SU-DHL-6 (cell line): ENCODE data around the gene CYP4V2.
"Not testable (repeated sequence)": the region's sequence is repeated elsewhere in the genome, so short reads cannot be mapped to it uniquely, and the experiment has no call there.

Experiments used
- H2AFZ ChIP-seq: fragments of 200-600 bp; sonication (generic); 2 replicates; pipeline ENCODE4 v1.6.1; 2014; ENCODE audit warnings: low read depth, mild to moderate bottlenecking, moderate library complexity, mixed read lengths, antibody characterized with exemption, low read length; ENCODE audit not compliant: severe bottlenecking
- H3F3A ChIP-seq: fragments of 200-600 bp; shearing (Covaris generic); 2 replicates; pipeline ENCODE4 v1.6.0; 2016; ENCODE audit warnings: antibody characterized with exemption, mild to moderate bottlenecking; ENCODE audit not compliant: insufficient read depth
- H3K27ac ChIP-seq: fragments of 200-600 bp; sonication (generic); 2 replicates; pipeline ENCODE4 v1.5.1; 2016; ENCODE audit warnings: low read depth, mild to moderate bottlenecking, low read length, moderate library complexity, mixed read lengths
- H3K27me3 ChIP-seq: fragments of 200-600 bp; sonication (generic), shearing (Covaris generic); 2 replicates; pipeline ENCODE4 v1.6.0; 2014; ENCODE audit warnings: mild to moderate bottlenecking, low read length
- H3K36me3 ChIP-seq: fragments of 200-600 bp; sonication (generic); 2 replicates; pipeline ENCODE4 v1.6.1; 2014; ENCODE audit warnings: mild to moderate bottlenecking, low read length, mixed read lengths
- H3K4me2 ChIP-seq: fragments of 300-600, 200-600 bp; shearing (Covaris generic), sonication (generic); 2 replicates; pipeline ENCODE4 v1.6.0; 2014; ENCODE audit warnings: low read length, low read depth, mild to moderate bottlenecking; ENCODE audit not compliant: poor library complexity, severe bottlenecking
- H3K4me3 ChIP-seq: fragments of 200-600 bp; sonication (generic); 2 replicates; pipeline ENCODE4 v1.5.1; 2014; ENCODE audit warnings: antibody characterized with exemption, low read length, mild to moderate bottlenecking, mixed read lengths; ENCODE audit not compliant: insufficient read depth, poor library complexity, severe bottlenecking
- H3K79me2 ChIP-seq: fragments of 200-600 bp; sonication (generic); 2 replicates; pipeline ENCODE4 v1.6.1; 2014; ENCODE audit warnings: mild to moderate bottlenecking, low read length, moderate library complexity; ENCODE audit not compliant: insufficient read depth
- H3K9ac ChIP-seq: fragments of 200-600 bp; sonication (generic); 2 replicates; pipeline ENCODE4 v1.7.0; 2014; ENCODE audit warnings: mild to moderate bottlenecking, low read length
- H3K9me2 ChIP-seq: fragments of 200-600 bp; sonication (generic); replicated peaks from 2 replicates; pipeline ENCODE4 v1.6.1; 2014; ENCODE audit warnings: low read length; ENCODE audit not compliant: insufficient read depth
- H3K9me3 ChIP-seq: fragments of 200-600 bp; sonication (generic); 2 replicates; pipeline ENCODE4 v1.6.1; 2014; ENCODE audit warnings: low read length, mixed read lengths; ENCODE audit not compliant: insufficient read depth
- H4K20me1 ChIP-seq: fragments of 200-600 bp; sonication (generic); 2 replicates; pipeline ENCODE4 v1.6.1; 2014; ENCODE audit warnings: low read depth, mild to moderate bottlenecking, antibody characterized with exemption, low read length, moderate library complexity, mixed read lengths
- CTCF ChIP-seq: fragments of 200-600 bp; sonication (generic); IDR thresholded peaks from one replicate; pipeline ENCODE4 v1.5.1; 2017; ENCODE audit warnings: antibody characterized with exemption, mild to moderate bottlenecking, low read length, moderate library complexity; ENCODE audit not compliant: insufficient read depth, poor library complexity, severe bottlenecking
- EZH2phosphoT487 ChIP-seq: fragments of 200-600 bp; sonication (generic), shearing (Covaris generic); conservative IDR thresholded peaks from 2 replicates; pipeline ENCODE4 v1.6.1; 2018; ENCODE audit warnings: mild to moderate bottlenecking, antibody characterized with exemption, low read length, moderate library complexity, mixed read lengths

Gene CYP4V2

GRCh38 chr4:186241616-186242015 is 50.2 kb downstream of the CYP4V2 start:
- Histone ChIP-seq H3K9me2 (no peaks in the 10 kb centered on the region), H2AFZ (no peak overlapping the region), H3F3A (no peaks in the 10 kb centered on the region), H3K27me3 (no peaks in the 10 kb centered on the region), H3K79me2 (no peaks in the 10 kb centered on the region), H3K9ac (no peak overlapping the region), H3K4me2 (no peak overlapping the region), H3K27ac (no peak overlapping the region), H3K9me3 (no peaks in the 10 kb centered on the region), H4K20me1 (no peaks in the 10 kb centered on the region), H3K36me3 (no peaks in the 10 kb centered on the region), H3K4me3 (no peak overlapping the region)
- no peak for TF ChIP-seq CTCF
- no peak for TF ChIP-seq EZH2phosphoT487

GRCh38 chr4:186242031-186242430 is 50.7 kb downstream of the CYP4V2 start:
- not testable (repeated sequence) for H3K36me3 ChIP-seq, H3K4me2 ChIP-seq, H4K20me1 ChIP-seq, H3K9me2 ChIP-seq, H3K4me3 ChIP-seq, H3K27ac ChIP-seq, H3F3A ChIP-seq, H3K9me3 ChIP-seq, H3K79me2 ChIP-seq, H2AFZ ChIP-seq, H3K9ac ChIP-seq, H3K27me3 ChIP-seq

DNA sequence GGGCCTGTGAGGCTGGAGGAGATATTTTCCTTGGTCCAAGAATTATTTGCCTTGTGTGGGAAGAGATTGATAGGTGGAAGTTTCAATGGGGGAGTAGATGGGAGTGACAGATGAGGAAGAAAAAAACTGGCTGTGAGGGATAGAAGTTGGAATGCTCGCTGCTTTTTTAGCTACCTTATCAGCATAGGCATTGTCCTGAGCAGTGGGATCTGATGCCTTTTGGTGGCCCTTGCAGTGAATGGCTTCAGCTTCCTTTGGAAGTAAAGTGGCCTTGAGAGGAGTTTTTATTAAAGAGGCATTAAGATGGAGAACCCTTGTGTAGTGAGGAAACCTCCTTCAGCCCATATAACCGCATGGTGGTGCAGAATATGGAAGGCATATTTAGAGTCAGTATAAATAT is 52.0 kb downstream of the CYP4V2 start:
- TF ChIP-seq EZH2phosphoT487 (no peak), CTCF (no peak)
- Histone ChIP-seq H3K36me3 (no peaks in the 10 kb centered on the region), H3K4me2 (no peak overlapping the region), H3K4me3 (no peak overlapping the region), H3K9ac (no peak overlapping the region), H3K79me2 (no peaks in the 10 kb centered on the region), H3F3A (no peaks in the 10 kb centered on the region), H4K20me1 (no peaks in the 10 kb centered on the region), H3K27me3 (no peaks in the 10 kb centered on the region), H3K9me3 (no peaks in the 10 kb centered on the region), H3K27ac (no peak overlapping the region), H2AFZ (no peak overlapping the region), H3K9me2 (no peaks in the 10 kb centered on the region)

GRCh38 chr4:186244835-186245234 is 53.5 kb downstream of the CYP4V2 start:
- no peaks in the 10 kb centered on the region for H3F3A ChIP-seq
- H3K36me3 ChIP-seq: no peaks in the 10 kb centered on the region
- H3K4me2 ChIP-seq: no peak overlapping the region
- H3K9me2 ChIP-seq: no peaks in the 10 kb centered on the region
- no peak overlapping the region for H3K9ac ChIP-seq
- H3K27me3 ChIP-seq: no peaks in the 10 kb centered on the region
- H3K27ac ChIP-seq: no peak overlapping the region
- H3K4me3 ChIP-seq: no peak overlapping the region
- no peak overlapping the region for H2AFZ ChIP-seq
- H3K9me3 ChIP-seq: no peaks in the 10 kb centered on the region
- TF ChIP-seq EZH2phosphoT487 (no peak), CTCF (no peak)
- no peaks in the 10 kb centered on the region for H4K20me1 ChIP-seq
- no peaks in the 10 kb centered on the region for H3K79me2 ChIP-seq

GRCh38 chr4:186247062-186247752 is 55.8 kb downstream of the CYP4V2 start:
- not testable (repeated sequence) for H3K4me3 ChIP-seq

More at GRCh38 chr4:186247062-186247752, 55.8 kb downstream of the CYP4V2 start:
- not testable (repeated sequence) for H3K27ac ChIP-seq, H3K79me2 ChIP-seq, H3K27me3 ChIP-seq, H3K9ac ChIP-seq, H3K36me3 ChIP-seq, H2AFZ ChIP-seq, H3K4me2 ChIP-seq, H3K9me2 ChIP-seq, H3F3A ChIP-seq, H4K20me1 ChIP-seq, H3K9me3 ChIP-seq
